Measurements from ENCODE around the gene FHL3. TPM values are rescaled to one million over a fixed set of nuclear protein-coding genes. Genes with fewer than 3 reads are reported as not detected.

FHL3 gene
- total and polyA plus RNA-seq, 2 of the 4 experiments (the other 2 are of a cell fraction), result 11.5 to 27.1 TPM

GRCh38 chr1:38000233-38000528 lies 5.1 kb downstream of the FHL3 start:
- Histone ChIP-seq H3K27ac (ENCODE audit: insufficient read depth, low read length) (peak overlapping the region; percentile 89), H2BK20ac (ENCODE audit: low read depth, low read length) (peak overlapping the region; percentile 81), H3K4me3 (ENCODE audit: insufficient read depth, low read depth, low read length) (no peak overlapping the region), H3K56ac (ENCODE audit: extremely low read depth, insufficient read depth, low read length) (peak overlapping the region; percentile 93), H3K4ac (ENCODE audit: low read depth, low read length) (peak overlapping the region; percentile 98), H3K9ac (ENCODE audit: low read depth, low read length) (peak overlapping the region; percentile 56), H2BK5ac (ENCODE audit: low read depth, low read length, poor library complexity, severe bottlenecking) (peak overlapping the region; percentile 91), H4K20me1 (ENCODE audit: insufficient read depth, low read length) (peaks cover 14% of the 10 kb centered on the region; the same call in 1 of the 2 replicates), H3K14ac (replicated peaks; ENCODE audit: low read depth, low read length) (peak overlapping the region; percentile 86), H2BK15ac (ENCODE audit: low read depth, low read length) (peak overlapping the region; percentile 87; the same call in 2 of the 3 replicates), H3K9me3 (ENCODE audit: control insufficient read depth, insufficient read depth, low read length) (no peaks in the 10 kb centered on the region), H3K27me3 (ENCODE audit: control insufficient read depth, insufficient read depth, low read length) (no peaks in the 10 kb centered on the region), H3K23ac (ENCODE audit: low read depth, low read length) (peak overlapping the region; percentile 91), H3K4me1 (ENCODE audit: control insufficient read depth, insufficient read depth, low read length) (peaks cover 40% of the 10 kb centered on the region), H2AFZ (replicated peaks; ENCODE audit: low read length, poor library complexity) (peak overlapping the region; percentile 89), H2BK120ac (ENCODE audit: low read depth, low read length) (peak overlapping the region; percentile 92), H3K79me1 (ENCODE audit: low read depth in 1 of 2, low read length in 2 of 2) (peaks cover 30 to 85% of the 10 kb centered on the region in 2 experiments; a peak in 3 of 4 replicates), H4K8ac (ENCODE audit: low read depth in 2 of 2, low read length in 2 of 2) (peak overlapping the region; percentile 90 to 98), H3K9me1 (ENCODE audit: insufficient read depth, low read length) (peaks cover 26% of the 10 kb centered on the region), H4K91ac (ENCODE audit: insufficient read depth, low read depth, low read length) (peak overlapping the region; percentile 99), H2AK9ac (replicated peaks; ENCODE audit: low read depth, low read length, poor library complexity) (peak overlapping the region; percentile 97), H3K18ac (ENCODE audit: low read depth, low read length) (peak overlapping the region; percentile 68), H3K36me3 (ENCODE audit: control insufficient read depth, insufficient read depth, low read length) (peaks cover 27% of the 10 kb centered on the region), H3K4me2 (ENCODE audit: low read depth, low read length) (peak overlapping the region; percentile 40), H4K5ac (ENCODE audit: low read depth, low read length) (peak overlapping the region; percentile 46), H2AK5ac (ENCODE audit: low read depth, low read length) (peak overlapping the region; percentile 99)
- no TSS peak for BruUV-seq (replicated peaks)
- no peak for TF ChIP-seq FOS (IDR thresholded peaks at IDR 0.05; ENCODE audit: low read depth, low read length)
- no peak for TF ChIP-seq USF2 (IDR thresholded peaks at IDR 0.05; ENCODE audit: low read depth, low read length)
- no peak for TF ChIP-seq CTCF (conservative IDR thresholded peaks at IDR 0.05; ENCODE audit: low read depth, low read length)
- TF ChIP-seq NFE2L2 (IDR thresholded peaks at IDR 0.05; ENCODE audit: low read depth, low read length), result no peak
- TF ChIP-seq RCOR1 (IDR thresholded peaks at IDR 0.05; ENCODE audit: insufficient replicate concordance, low read length), result no peak
- no peak for TF ChIP-seq CHD1 (IDR thresholded peaks at IDR 0.05; ENCODE audit: low read depth, low read length)
- CTCF ChIA-PET, result interaction anchor here (1.3 to 2.1 kb wide), 3 partner anchors 10 to 14 kb away, joined by 4 to 7 read pairs (median 4); no protein-coding TSS in a partner anchor
- dilution Hi-C loops (cut with HindIII; ENCODE audit: low sequenced_read_pairs, unreplicated experiment), result no loop called here
- DNase-seq (no peak), ATAC-seq (ENCODE audit: low read depth) (no peak)
- POLR2A ChIA-PET (ENCODE audit: unreplicated experiment), result interaction anchor here (0.6 to 1.0 kb wide), 2 partner anchors 13 to 16 kb away, joined by 3 read pairs; no protein-coding TSS in a partner anchor
- no CpG with 5 or more reads among the region's 2 CpGs for WGBS, 2 experiments (ENCODE audit: extremely low coverage in 2 of 2, insufficient read length in 1 of 2)
- intact Hi-C loops (cut with micrococcal nuclease), result no loop called here
- in situ Hi-C loops (cut with MboI; ENCODE audit: low sequenced_read_pairs), result loop anchor here (25.0 kb wide), 3 partner anchors 413 to 1538 kb away; partner anchors contain the start of genes GNL2, MRPS15 and OSCP1

All from IMR-90 (cell line).